Sigmoid colon (tissue), 4 donors: ENCODE data around the gene EMID1.

Source experiments
- EP300 ChIP-seq, 4 donors: sonication (generic); formaldehyde crosslinking; IDR thresholded peaks; one replicate each; pipeline ENCODE4 v1.6.1; 2017; ENCODE audit warnings: antibody characterized with exemption in 4 of 4
- POLR2A ChIP-seq, 2 donors: fragments of 450-650 bp; IDR thresholded peaks; one replicate each; pipeline ENCODE4 v1.6.1; 2016; ENCODE audit warnings: antibody characterized with exemption in 2 of 2, mild to moderate bottlenecking in 2 of 2, moderate library complexity in 2 of 2
- POLR2AphosphoS5 ChIP-seq, 4 donors: sonication (generic); formaldehyde crosslinking; IDR thresholded peaks; one replicate each; pipeline ENCODE4 v1.6.1; 2017; ENCODE audit warnings: antibody characterized with exemption in 4 of 4
- TF ChIP-seq, protein P1 (sequence below), 4 experiments: fragments of 450-650 bp in 3 of 4; fragments of 200-600 bp in 1 of 4; IDR thresholded peaks; one replicate each; pipeline ENCODE4 v1.5.1; 2016 to 2019; ENCODE audit warnings: antibody characterized with exemption in 4 of 4, mild to moderate bottlenecking in 3 of 4, moderate library complexity in 2 of 4

DNA sequence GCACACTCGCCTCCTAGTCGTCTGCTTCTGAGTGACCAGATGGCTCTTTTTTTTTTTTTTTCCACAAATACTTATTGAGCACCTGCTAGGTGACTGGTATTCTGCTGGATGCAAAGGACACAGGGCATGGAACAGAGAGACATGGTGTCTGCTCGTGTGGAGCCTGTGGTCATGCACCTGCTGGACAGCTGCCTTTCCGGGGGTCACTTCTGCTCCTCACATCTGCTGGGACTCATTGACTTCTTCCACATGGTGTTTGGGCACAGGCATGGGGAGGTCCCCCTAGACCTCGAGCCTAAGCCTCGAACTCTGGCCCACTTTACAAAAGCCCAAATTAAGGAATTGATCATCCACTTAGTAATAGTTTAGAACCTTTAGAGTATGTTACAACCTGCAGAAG is 39.5 kb upstream of the EMID1 start:
- TF ChIP-seq POLR2A (IDR thresholded peaks at IDR 0.05) (no peak), POLR2AphosphoS5 (IDR thresholded peaks at IDR 0.05) (no peak), EP300 (IDR thresholded peaks at IDR 0.05) (no peak)
- TF ChIP-seq, protein P1, sequence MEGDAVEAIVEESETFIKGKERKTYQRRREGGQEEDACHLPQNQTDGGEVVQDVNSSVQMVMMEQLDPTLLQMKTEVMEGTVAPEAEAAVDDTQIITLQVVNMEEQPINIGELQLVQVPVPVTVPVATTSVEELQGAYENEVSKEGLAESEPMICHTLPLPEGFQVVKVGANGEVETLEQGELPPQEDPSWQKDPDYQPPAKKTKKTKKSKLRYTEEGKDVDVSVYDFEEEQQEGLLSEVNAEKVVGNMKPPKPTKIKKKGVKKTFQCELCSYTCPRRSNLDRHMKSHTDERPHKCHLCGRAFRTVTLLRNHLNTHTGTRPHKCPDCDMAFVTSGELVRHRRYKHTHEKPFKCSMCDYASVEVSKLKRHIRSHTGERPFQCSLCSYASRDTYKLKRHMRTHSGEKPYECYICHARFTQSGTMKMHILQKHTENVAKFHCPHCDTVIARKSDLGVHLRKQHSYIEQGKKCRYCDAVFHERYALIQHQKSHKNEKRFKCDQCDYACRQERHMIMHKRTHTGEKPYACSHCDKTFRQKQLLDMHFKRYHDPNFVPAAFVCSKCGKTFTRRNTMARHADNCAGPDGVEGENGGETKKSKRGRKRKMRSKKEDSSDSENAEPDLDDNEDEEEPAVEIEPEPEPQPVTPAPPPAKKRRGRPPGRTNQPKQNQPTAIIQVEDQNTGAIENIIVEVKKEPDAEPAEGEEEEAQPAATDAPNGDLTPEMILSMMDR (IDR thresholded peaks at IDR 0.05): no peak
